Fibroblast of villous mesenchyme (primary cell): ENCODE data around the gene CCDC33. TPM values are rescaled to one million over a fixed set of nuclear protein-coding genes. Genes with fewer than 3 reads are reported as not detected.
A peak's percentile ranks its signal among the peaks of the same experiment; 100 is the strongest.

Experiments
- DNase-seq: peaks from one replicate; pipeline ENCODE4 v3.0.0-alpha.2; 2010; ENCODE audit warnings: low read depth
- H3K4me3 ChIP-seq: 2 replicates; pipeline ENCODE4 v1.5.1; 2011; ENCODE audit warnings: low read depth, mild to moderate bottlenecking, low read length
- total RNA-seq: library from RNA; depleted of rRNA; stranded (reverse); fragments of >200 nt; gene quantifications from 2 replicates; pipeline ENCODE4 v1.2.3, GENCODE V29; 2012
- TF ChIP-seq, protein P1 (sequence below): IDR thresholded peaks from 2 replicates; pipeline ENCODE4 v1.5.1; 2012; ENCODE audit warnings: low read depth, mild to moderate bottlenecking, low read length; ENCODE audit not compliant: insufficient read depth

The CCDC33 gene
- total RNA-seq, 1 donor, result 0.86 TPM

DNA sequence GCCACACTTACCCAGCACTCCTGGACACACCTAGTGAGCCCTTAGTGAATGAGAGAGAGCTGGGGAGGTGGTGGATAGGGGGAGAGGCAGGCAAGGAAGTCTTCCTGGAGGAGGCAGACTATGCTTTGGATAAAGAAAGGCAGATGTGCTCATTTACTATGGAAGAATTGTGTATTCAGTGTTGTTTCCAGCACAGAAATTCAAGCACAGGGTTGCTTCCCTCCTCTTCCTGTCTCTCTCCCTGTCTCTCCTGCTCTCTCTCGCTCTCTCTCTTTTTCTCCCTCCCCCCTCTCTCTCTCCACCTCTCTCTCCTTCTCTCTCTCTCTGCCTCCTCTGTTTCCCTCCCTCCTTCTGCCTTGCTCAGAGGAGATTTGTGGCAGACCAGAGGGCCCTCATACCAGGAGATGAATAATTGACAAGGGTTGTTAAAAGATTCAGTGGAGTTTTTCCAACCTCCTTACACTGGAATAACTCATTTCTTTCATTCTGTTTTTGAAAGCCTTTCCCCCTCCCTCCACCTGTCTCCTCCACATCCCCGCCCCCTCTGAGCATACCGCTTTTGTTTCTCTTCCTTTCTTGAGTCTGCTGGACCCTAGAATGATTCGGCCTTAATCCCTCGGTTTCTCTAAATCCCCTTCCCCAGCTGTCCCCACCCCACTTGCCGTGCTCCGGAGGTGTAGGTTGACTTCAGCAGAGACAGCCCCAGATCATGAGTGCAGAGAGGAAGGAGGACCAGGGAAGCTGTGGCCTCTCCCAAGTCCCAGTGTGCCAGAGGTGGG is 65.6 kb downstream of the CCDC33 start:
- TF ChIP-seq, protein P1, sequence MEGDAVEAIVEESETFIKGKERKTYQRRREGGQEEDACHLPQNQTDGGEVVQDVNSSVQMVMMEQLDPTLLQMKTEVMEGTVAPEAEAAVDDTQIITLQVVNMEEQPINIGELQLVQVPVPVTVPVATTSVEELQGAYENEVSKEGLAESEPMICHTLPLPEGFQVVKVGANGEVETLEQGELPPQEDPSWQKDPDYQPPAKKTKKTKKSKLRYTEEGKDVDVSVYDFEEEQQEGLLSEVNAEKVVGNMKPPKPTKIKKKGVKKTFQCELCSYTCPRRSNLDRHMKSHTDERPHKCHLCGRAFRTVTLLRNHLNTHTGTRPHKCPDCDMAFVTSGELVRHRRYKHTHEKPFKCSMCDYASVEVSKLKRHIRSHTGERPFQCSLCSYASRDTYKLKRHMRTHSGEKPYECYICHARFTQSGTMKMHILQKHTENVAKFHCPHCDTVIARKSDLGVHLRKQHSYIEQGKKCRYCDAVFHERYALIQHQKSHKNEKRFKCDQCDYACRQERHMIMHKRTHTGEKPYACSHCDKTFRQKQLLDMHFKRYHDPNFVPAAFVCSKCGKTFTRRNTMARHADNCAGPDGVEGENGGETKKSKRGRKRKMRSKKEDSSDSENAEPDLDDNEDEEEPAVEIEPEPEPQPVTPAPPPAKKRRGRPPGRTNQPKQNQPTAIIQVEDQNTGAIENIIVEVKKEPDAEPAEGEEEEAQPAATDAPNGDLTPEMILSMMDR, result no peak
- no peak overlapping the region for H3K4me3 ChIP-seq
- DNase-seq, result no peak

DNA sequence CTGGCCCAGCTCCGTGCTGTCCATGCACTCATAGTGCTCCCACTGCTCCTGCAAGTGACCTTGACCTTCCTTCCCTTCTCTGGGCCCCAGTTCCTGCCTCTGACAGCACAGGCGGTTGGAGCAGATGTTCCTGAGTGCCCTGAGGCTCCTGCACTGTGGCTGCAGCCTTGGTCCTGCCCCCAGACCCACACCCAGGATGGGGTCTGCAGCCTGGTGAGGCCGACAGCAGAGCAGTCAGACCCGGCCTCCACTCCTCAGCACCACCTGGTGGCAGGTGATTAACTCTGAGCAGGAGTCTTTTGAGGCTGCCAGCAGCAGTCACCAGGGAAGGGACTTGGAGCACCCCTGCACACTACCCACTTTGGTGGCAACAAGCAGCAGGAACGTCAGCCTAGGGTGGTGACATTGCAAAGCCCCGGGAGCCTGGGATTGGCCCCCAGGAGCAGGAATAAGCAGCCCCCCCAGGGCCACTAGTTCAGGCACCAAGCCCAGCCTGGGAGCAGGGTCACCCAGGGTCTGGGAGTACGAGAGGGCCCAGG is 66.8 kb downstream of the CCDC33 start:
- no peak overlapping the region for H3K4me3 ChIP-seq
- TF ChIP-seq, protein P1, result peak; percentile 64
- DNase-seq, result peak; percentile 37

DNA sequence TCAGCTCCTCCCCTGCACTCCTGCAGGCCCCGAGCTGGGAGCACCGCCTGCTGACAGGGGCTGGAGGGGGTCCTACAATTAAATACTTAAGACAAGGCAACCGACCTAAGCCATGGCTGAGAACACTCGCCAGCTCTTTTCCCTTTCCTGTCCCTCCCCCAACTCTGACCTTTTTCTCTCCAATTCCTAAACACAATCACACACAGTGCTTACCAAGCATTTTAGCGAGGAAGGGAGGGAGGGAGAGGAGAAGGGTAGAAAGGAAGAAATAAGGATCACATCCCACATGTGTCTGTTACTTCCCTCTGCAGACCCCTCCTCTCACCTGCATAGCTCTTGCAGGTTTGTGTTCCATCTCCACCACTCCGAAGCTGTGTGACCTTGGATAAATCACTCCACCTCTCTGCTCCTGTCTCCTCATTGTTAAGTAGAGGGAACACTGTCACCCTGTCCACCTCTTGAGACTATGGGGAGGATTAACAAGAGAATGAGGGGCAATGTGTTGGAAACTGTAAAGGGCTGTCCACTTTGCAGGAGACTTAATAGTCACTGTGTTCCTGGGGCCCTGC is 67.7 kb downstream of the CCDC33 start:
- no peak overlapping the region for H3K4me3 ChIP-seq
- TF ChIP-seq, protein P1, result no peak
- no peak for DNase-seq

DNA sequence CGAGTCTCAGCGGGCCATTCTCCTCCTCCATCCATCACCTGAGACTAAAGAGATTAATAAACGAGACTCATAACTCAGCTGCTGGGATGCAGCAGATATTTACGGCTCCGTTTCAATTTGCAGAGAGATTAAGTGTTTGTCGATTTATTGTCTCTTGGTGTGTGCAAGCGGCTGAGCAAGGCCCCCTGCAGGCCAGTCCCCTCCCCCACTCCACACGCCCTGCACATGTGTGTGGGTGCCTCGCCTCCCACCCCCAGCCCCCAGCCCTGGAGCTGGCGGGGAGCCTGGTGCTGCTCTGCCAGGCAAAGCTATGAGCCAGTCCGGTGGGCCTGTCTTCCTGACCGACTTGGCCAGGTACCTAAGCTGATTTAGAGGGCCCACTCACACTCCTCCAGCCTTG is 68.3 kb downstream of the CCDC33 start:
- no peak for DNase-seq
- TF ChIP-seq, protein P1, result no peak
- H3K4me3 ChIP-seq, result no peak overlapping the region

DNA sequence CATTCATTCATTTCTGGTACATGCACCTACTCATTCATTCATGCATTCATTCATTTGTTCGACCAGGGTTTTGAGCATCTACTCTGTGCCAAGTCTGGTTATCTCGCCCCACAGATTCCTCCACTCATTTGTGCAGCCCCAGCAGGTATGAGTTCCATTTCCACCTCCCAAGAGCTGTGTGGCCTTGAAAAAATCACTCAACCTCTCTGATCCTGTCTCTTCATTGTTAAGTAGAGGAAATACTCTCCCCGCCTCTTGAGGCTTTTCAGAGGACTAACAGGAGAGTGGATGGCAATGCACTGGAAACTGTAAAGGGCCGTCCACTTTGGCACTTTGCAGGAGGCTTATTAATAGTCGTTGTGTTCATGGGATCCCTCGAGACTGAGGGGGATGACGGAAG is 69.6 kb downstream of the CCDC33 start:
- no peak overlapping the region for H3K4me3 ChIP-seq
- DNase-seq, result no peak
- TF ChIP-seq, protein P1, result no peak

DNA sequence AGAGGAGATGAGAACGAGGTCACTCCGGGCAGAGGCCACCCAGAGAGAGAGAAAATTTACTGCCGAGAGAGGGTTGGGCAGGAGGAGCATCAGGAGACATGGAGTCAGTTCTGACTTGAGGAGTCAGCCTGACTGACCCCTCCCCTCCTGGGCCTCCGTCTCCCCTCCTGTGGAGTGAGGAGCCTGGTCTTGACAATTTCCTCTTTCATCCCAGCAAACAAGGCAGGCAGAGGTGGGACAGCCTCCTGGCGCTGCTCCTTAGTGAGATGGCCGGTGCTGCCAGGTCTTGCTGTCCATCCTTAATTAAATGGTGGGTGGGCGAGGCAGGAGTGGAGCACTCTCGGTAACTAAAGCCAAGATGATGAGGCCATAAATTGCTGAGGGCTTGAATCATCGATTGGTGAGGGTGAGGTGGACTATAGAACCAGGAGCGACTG is 70.7 kb downstream of the CCDC33 start:
- DNase-seq, result no peak
- H3K4me3 ChIP-seq, result no peak overlapping the region
- TF ChIP-seq, protein P1, result no peak
